T-helper 9 cell (primary cell): ENCODE results near the gene POLA2.
"Not testable (repeated sequence)": the region's sequence is repeated elsewhere in the genome, so short reads cannot be mapped to it uniquely, and the experiment has no call there.

ENCODE experiments used
- DNase-seq: peaks from one replicate; pipeline ENCODE4 v3.0.0-alpha.2; 2020
- total RNA-seq, 2 donors: gene quantifications; one replicate each; lab custom pipeline; 2026; lab: John Stamatoyannopoulos, UW

Gene POLA2
- total RNA-seq: 4.1 to 5.3 reads per million in 2 donors

- peak; percentile 92 for DNase-seq
Measured at GRCh38 chr11:65261591-65262380, at the start of gene POLA2. TSS of gene POLA2 (plus strand) at chr11:65261962. CDS start at chr11:65262293, 331 bp downstream.

GRCh38 chr11:65212226-65212801 lies 49.4 kb upstream of the POLA2 start:
- no peak for DNase-seq

- no peak for DNase-seq
Measured at GRCh38 chr11:65213322-65214211, 48.2 kb upstream of the POLA2 start.

DNA sequence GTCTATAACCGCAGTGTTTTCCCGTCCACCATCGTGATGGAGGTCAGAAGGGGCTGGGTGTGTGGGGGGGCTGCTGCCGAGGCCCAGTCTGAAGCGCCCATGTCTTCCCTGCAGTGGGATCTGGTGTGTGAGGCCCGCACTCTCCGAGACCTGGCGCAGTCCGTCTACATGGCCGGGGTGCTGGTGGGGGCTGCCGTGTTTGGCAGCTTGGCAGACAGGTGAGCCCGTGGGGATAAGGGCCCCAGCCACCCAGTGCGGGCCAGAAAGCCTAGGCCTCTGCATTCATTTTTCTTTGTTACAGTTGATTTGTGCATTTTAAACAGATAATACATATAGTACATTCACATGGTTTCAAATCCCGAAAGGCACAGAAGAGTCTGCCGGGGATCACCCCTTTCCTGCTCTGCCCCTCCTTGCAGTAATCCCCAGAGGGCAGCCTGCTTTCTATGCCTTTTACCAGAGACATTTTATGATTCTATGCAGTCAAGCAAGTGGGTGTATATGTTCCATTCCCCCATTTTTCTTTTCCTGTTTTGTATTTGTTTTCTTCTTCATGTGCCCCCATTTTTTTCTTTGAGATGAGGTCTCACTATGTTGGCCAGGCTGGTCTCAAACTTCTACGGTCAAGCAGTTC lies 47.4 kb upstream of the POLA2 start:
- no peak for DNase-seq

GRCh38 chr11:65215441-65216076 lies 46.2 kb upstream of the POLA2 start:
- DNase-seq: no peak

GRCh38 chr11:65216830-65217229 lies 44.9 kb upstream of the POLA2 start:
- no peak for DNase-seq

DNA sequence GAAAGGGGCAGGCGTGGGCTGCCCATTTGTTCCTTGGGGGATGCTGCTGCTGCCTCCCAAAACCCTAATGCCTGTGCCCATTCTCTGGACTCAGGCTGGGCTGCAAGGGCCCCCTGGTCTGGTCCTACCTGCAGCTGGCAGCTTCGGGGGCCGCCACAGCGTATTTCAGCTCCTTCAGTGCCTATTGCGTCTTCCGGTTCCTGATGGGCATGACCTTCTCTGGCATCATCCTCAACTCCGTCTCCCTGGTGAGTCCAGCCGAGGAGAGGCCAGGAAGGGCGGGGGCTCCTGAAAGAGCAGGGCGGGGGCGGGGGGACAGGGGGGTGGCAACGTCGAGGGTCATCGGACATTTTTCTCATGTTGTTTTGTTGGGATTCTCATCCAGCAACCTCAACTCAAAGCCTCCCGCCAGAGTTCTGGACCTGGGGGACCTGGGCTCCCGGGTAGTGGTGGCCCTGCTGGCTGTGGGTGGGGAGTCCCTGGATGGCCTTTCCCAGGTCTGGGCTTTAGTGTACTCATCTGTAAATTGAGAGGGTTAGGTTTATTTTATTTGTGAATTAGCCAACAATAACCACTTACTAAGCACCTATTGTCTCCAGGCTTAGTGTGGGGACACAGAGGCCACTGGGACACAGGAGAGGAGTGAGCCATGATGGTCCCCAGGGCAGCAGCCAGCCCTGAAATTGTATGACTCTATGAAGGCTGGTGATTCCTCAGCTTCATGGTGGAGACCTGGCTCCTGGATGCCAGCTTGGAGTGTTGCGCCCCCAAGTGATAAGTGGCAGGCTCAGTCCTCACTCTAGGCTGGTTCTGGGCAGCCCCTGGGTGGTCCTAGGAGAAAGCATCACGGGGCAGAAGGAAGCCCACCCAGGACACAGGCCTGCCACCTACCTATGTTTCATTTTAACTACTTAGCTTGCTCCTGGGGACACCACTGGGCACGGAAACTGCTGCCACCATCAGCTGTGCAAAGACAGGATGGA lies 44.0 kb upstream of the POLA2 start:
- DNase-seq: no peak

- no peak for DNase-seq
Measured at GRCh38 chr11:65218446-65218845, 43.3 kb upstream of the POLA2 start.

DNA sequence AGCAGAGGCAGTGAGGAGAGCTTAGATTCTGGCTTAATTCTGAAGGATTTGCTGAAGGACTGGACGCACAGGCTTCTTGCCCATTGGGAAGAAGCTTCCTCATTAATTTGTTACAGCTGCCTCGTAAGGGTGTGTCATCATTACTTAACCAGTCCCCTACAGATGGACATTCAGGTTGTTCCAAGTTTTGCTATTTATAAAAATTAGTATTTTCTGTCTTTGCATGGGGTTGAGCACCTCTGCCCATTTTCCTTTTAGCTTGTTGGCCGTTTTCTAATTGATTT lies 41.9 kb upstream of the POLA2 start:
- DNase-seq: no peak

DNA sequence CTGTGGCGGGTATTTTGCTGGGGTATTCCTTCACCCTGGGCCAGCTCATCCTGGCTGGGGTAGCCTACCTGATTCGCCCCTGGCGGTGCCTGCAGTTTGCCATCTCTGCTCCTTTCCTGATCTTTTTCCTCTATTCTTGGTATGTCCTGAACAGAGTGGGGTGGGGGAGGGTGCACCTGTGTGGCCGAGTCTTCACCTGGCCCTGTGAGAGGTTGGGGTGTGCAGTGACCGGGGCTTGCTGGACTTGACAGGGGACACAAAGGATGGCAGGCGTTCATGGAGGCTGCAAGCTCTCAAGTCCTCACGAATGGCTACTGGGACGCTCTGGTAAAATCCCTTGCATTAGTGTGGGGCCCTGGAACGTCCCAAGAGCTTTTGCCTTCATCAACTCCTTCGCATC lies 40.7 kb upstream of the POLA2 start:
- no peak for DNase-seq

- DNase-seq: no peak
Measured at GRCh38 chr11:65223011-65223410, 38.8 kb upstream of the POLA2 start.

DNA sequence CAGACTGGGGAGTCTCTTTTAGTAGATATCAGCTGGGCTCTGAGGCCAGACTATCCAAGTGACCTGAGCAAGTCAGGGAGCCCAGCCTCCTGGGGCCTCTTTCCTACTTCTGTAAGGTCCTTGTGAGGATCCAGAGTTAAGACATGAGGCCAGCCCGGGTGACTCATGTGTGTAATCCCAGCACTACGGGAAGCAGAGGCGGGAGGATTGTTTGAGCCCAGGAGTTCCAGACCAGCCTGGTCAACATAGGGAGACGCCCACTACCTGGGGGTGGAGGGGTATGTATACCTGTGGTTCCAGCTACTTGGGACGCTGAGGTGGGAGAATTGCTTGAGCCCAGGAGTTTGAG lies 36.9 kb upstream of the POLA2 start:
- no peak for DNase-seq

DNA sequence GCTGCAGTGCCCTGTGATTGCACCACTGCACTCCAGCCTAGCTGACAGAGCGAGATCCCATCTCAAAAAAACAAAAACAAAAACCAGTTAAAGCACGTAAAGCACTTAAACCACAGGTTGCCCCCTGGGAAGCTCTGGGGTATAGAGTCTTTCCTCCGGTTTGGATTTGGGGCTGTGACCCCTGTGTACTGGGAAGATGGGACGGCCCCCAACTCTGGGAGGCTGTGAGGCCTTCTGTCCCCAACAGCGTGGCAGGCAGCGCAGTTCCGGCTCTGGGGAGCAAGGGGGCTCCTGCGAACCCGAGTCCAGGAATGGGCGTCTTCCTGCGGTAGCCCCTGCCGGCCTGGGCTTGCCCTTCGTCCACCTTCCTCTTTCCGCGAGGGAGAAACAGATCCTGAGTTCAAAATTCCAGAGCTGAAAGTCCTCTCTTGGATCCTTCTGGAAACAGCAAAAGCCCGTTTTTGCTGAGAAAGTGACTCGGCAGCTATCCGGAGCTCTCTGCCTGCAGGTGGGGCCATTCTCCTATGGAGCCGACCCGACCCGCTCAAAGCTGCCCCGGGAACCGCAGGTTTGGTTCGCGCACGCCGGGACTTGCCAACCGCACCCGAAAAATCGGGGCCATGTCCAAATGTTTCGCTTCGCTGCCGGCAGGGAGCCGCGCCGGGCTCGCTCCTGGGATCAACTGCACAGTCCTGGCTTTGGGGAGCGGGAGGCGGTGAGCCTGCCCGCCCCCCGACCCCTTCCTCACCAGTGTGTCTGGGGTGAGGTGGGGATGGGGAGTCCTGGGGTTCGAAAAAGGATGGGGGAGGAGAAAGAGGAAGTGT lies 36.3 kb upstream of the POLA2 start:
- peak; percentile 51 for DNase-seq

GRCh38 chr11:65226103-65226442 lies 35.7 kb upstream of the POLA2 start:
- no peak for DNase-seq

- DNase-seq: no peak
Measured at GRCh38 chr11:65227879-65228278, 33.9 kb upstream of the POLA2 start.

GRCh38 chr11:65236194-65237059 lies 25.3 kb upstream of the POLA2 start:
- DNase-seq: no peak

- not testable (repeated sequence) for DNase-seq
Measured at GRCh38 chr11:65238302-65238701, 23.5 kb upstream of the POLA2 start.

- DNase-seq: no peak
Measured at GRCh38 chr11:65241134-65241533, 20.6 kb upstream of the POLA2 start.

DNA sequence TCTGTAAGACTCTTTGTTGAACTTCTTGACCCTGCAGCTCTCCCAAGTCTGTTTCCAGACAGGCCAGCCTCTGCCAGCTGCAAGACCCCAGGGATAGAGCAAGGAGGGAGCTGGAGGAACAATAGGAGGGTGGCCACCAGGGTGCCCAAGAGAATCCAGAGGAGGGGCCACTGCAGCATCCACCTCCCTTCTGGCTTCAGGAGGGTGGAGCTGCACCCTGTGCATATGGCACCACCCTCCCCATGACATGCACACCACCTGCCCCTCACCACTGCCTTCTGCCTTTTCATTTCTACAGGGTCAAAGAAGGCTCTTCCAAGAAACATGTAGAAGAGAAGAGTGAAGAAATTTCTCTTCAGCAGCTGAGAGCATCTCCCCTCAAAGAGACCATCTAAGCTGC lies 20.1 kb upstream of the POLA2 start:
- DNase-seq: no peak

- no peak for DNase-seq
Measured at GRCh38 chr11:65242389-65242788, 19.4 kb upstream of the POLA2 start.
